Measurements from ENCODE around the gene PTGS1. TPM values are rescaled to one million over a fixed set of nuclear protein-coding genes. Genes with fewer than 3 reads are reported as not detected.

Gene PTGS1
- polyA plus RNA-seq, 1 experiment: 102 TPM

DNA sequence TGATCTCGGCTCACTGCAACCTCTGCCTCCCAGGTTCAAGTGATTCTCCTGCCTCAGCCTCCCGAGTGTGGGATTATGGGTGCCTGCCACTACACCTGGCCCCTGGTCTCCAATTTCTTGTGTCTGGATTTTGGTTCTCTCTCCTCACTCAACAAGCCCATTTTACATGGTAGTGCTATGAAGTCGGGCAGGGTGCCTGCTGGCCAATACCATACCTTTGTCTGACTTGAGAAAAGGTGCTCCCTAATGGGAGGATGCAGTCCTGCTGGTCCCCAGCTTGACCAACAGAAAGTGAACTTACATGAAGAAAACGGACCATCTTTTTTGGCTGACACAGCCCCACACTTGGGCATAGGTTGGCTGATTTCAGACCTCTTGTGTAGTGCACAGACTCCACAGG lies 21.6 kb upstream of the PTGS1 start:
- Histone ChIP-seq H3K27me3 (ENCODE audit: control insufficient read depth, insufficient read depth, low read length) (no peaks in the 10 kb centered on the region), H3K4me3 (ENCODE audit: low read depth, low read length) (no peak overlapping the region), H3K36me3 (ENCODE audit: control insufficient read depth, insufficient read depth, low read length) (no peaks in the 10 kb centered on the region)
- DNase-seq (ENCODE audit: low read depth): no peak
- CTCF ChIA-PET: interaction anchor here (0.9 to 16.8 kb wide), 10 partner anchors 10 to 252 kb away, joined by 3 to 422 read pairs (median 10); no protein-coding TSS in a partner anchor
- TF ChIP-seq CTCF (IDR thresholded peaks at IDR 0.05; ENCODE audit: insufficient read depth, low read depth, low read length): no peak
- POLR2A ChIA-PET: no interaction called here

GRCh38 chr9:122350577-122351355 lies 20.1 kb upstream of the PTGS1 start:
- POLR2A ChIA-PET: interaction anchor here (0.6 kb wide), 1 partner anchor 122 kb away, joined by 3 read pairs; the partner anchor contains the start of gene LHX6
- H3K36me3 ChIP-seq (ENCODE audit: control insufficient read depth, insufficient read depth, low read length): no peaks in the 10 kb centered on the region
- no peaks in the 10 kb centered on the region for H3K27me3 ChIP-seq (ENCODE audit: control insufficient read depth, insufficient read depth, low read length)
- no peak for DNase-seq (ENCODE audit: low read depth)
- CTCF ChIA-PET: interaction anchor here (0.6 to 16.8 kb wide), 38 partner anchors 8 to 462 kb away, joined by 3 to 422 read pairs (median 5); partner anchors contain the start of genes MRRF and RBM18
- TF ChIP-seq CTCF (IDR thresholded peaks at IDR 0.05; ENCODE audit: insufficient read depth, low read depth, low read length): peak; percentile 94
- no peak overlapping the region for H3K4me3 ChIP-seq (ENCODE audit: low read depth, low read length)

DNA sequence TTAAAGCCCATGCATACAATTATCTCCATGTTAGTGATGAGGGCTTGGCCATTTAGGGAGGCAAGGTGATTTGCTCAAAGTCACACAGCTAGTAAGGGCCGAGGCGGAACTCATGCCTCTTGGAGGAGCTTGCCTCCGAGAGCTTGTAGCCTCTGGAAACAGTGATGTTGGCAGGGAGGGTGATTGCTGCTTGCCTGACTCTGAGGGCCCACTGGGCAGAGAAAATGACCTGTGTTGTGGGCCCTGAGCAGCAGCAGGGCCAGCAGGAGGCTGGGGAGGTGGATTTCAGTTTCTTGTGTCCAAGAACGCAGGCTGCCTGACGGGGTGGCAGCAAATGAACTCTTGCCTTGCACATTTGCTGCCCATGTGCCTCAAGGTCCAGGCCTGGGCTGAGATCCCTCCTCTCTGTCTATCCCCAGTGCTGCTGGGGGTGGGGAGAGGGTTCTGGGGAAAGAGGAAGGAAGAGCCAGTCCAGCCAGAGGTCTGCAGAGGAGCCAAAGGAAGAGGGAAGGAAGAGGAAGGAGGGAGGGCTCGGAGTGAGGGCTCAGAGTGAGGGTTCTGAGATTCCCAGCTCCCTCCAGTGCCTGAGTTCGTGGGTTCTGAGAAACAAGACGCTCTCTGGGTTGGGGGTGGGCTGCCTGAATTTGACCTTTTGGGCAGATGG lies 16.2 kb upstream of the PTGS1 start:
- no peak for DNase-seq (ENCODE audit: low read depth)
- no peaks in the 10 kb centered on the region for H3K27me3 ChIP-seq (ENCODE audit: control insufficient read depth, insufficient read depth, low read length)
- CTCF ChIA-PET: interaction anchor here (0.6 to 16.8 kb wide), 4 partner anchors 21 to 256 kb away, joined by 3 to 422 read pairs (median 4); no protein-coding TSS in a partner anchor
- H3K36me3 ChIP-seq (ENCODE audit: control insufficient read depth, insufficient read depth, low read length): no peaks in the 10 kb centered on the region
- POLR2A ChIA-PET: no interaction called here
- H3K4me3 ChIP-seq (ENCODE audit: low read depth, low read length): no peak overlapping the region
- TF ChIP-seq CTCF (IDR thresholded peaks at IDR 0.05; ENCODE audit: insufficient read depth, low read depth, low read length): no peak

GRCh38 chr9:122355336-122355875 lies 15.4 kb upstream of the PTGS1 start:
- ChIA-PET POLR2A (no interaction called here), CTCF (interaction anchor here (0.6 to 16.8 kb wide), 4 partner anchors 20 to 257 kb away, joined by 3 to 422 read pairs (median 4); no protein-coding TSS in a partner anchor)
- no peak overlapping the region for H3K4me3 ChIP-seq (ENCODE audit: low read depth, low read length)
- no peak for TF ChIP-seq CTCF (IDR thresholded peaks at IDR 0.05; ENCODE audit: insufficient read depth, low read depth, low read length)
- H3K27me3 ChIP-seq (ENCODE audit: control insufficient read depth, insufficient read depth, low read length): no peaks in the 10 kb centered on the region
- H3K36me3 ChIP-seq (ENCODE audit: control insufficient read depth, insufficient read depth, low read length): no peaks in the 10 kb centered on the region
- no peak for DNase-seq (ENCODE audit: low read depth)

DNA sequence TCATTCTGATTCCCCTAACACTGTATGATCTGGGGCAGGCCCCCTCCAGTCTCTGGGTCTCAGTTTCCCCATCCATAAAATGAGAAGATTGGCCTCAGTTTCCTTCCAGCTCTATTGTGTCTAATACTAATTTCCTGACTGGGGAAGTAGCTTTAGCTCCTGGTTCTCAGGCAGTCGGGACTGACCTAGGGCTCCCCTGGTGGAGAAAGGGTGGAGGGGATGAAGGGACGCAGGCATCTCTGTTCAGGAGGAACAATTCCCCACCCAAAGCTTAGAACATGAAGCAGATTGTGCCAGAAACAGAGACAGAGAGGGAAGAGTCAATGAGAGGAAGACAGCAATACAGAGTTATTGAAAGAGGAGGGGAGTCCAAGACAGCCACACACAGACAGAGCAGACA lies 14.2 kb upstream of the PTGS1 start:
- Histone ChIP-seq H3K36me3 (ENCODE audit: control insufficient read depth, insufficient read depth, low read length) (no peaks in the 10 kb centered on the region), H3K4me3 (ENCODE audit: low read depth, low read length) (no peak overlapping the region), H3K27me3 (ENCODE audit: control insufficient read depth, insufficient read depth, low read length) (no peaks in the 10 kb centered on the region)
- CTCF ChIA-PET: interaction anchor here (0.6 to 16.8 kb wide), 9 partner anchors 9 to 262 kb away, joined by 3 to 422 read pairs (median 4); no protein-coding TSS in a partner anchor
- TF ChIP-seq CTCF (IDR thresholded peaks at IDR 0.05; ENCODE audit: insufficient read depth, low read depth, low read length): peak; percentile 48
- no peak for DNase-seq (ENCODE audit: low read depth)
- POLR2A ChIA-PET: no interaction called here
